22Rv1 (cell line): ENCODE data around the gene KDM4E.

Experiments
- ZFX ChIP-seq: fragments of 450-650 bp; IDR thresholded peaks from 2 replicates; pipeline ENCODE4 v1.6.1; 2017; ENCODE audit warnings: antibody characterized with exemption, borderline replicate concordance
- TF ChIP-seq, protein P1 (sequence below): fragments of 450-650 bp; IDR thresholded peaks from 2 replicates; pipeline ENCODE4 v1.5.1; 2017; ENCODE audit warnings: mild to moderate bottlenecking

DNA sequence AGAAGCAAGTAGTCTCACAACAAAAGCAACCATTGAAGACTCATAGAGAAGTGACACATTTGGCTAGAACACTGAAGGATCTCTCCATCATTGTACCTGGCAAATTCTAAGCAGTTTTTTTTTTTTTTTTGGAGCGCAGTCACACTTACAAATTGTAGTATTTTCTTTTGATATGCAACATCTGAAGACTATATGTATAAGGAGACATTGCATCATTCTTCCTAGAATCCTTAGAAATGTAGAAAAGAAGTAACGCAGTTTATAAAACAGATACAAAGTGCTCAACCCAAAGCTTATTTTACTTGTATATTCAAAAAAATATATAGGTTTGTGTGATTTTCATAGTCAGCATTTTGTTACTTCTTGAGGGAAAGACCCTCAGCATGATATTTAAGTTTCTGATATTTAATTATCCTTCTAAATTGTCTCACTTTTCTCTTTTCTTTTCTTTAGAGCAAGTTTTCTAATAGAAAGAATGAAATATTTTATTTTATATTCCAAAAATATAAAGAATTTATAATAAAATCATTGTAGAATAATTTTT is 31.6 kb upstream of the KDM4E start:
- TF ChIP-seq, protein P1, sequence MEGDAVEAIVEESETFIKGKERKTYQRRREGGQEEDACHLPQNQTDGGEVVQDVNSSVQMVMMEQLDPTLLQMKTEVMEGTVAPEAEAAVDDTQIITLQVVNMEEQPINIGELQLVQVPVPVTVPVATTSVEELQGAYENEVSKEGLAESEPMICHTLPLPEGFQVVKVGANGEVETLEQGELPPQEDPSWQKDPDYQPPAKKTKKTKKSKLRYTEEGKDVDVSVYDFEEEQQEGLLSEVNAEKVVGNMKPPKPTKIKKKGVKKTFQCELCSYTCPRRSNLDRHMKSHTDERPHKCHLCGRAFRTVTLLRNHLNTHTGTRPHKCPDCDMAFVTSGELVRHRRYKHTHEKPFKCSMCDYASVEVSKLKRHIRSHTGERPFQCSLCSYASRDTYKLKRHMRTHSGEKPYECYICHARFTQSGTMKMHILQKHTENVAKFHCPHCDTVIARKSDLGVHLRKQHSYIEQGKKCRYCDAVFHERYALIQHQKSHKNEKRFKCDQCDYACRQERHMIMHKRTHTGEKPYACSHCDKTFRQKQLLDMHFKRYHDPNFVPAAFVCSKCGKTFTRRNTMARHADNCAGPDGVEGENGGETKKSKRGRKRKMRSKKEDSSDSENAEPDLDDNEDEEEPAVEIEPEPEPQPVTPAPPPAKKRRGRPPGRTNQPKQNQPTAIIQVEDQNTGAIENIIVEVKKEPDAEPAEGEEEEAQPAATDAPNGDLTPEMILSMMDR, result no peak
- TF ChIP-seq ZFX, result no peak
